ENCODE data around the gene BTBD18. TPM values are rescaled to one million over a fixed set of nuclear protein-coding genes. Genes with fewer than 3 reads are reported as not detected.
A peak's percentile ranks its signal among the peaks of the same experiment; 100 is the strongest.

BTBD18 gene
- total RNA-seq, 1 donor from 2014 or later = not detected

DNA sequence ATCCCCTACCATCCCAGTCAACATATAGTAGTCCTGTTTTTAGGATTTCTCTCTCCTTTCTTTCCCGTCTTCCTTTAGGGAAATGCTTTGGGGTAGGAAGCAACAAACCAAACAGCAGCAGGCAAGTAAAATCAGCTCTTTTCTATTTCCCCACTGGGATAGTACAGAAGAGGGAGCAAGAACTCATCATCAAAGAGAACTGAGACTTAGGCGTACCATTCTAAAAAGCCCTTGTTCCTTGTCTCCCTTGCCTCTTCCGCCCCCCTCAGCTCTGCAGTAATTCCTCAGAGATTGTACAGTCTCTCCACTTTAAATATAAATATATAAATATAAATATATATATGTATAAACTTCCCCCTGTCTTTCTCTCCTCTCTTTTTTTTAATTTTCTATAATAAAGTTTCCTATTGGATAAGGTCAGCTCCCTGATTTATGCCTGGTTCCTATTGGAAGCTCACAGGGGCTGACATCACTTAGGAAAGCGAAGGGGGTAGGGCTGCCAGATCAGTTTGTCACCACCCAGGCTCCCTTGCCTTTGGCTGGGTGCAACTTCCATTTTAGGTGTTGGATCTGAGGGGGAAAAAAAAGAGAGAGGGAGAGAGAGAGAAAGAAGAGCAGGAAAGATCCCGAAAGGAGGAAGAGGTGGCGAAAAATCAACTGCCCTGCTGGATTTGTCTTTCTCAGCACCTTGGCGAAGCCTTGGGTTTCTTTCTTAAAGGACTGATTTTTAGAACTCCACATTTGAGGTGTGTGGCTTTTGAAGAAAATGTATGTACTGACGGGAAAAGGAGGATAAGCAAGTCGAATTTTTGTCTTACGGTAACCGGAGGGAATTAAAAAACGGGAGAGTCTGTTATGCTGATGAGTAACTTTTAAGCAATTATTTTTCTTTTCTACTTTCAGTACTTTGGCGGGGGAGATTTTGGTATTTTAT, 9.9 kb upstream of the BTBD18 start, which contains the start of gene CTNND1:
CTNND1 (plus strand) TSS at position 502 of the 934 bp plus-strand sequence. CDS start 29,677 bp downstream, outside the sequence.
- Histone ChIP-seq H3K4me1 (peaks cover 0 to 21% of the 10 kb centered on the region in 2 donors), H3K27ac (peak within 1 kb of the TSS; percentile 87 to 96), H3K4me3 (peak within 1 kb of the TSS; percentile 66 to 79), H3K9me3 (no peaks in the 10 kb centered on the region), H3K27me3 (no peaks in the 10 kb centered on the region), H3K36me3 (no peaks in the 10 kb centered on the region)
- DNase-seq (ENCODE audit: low spot score in 2 of 2) = peak; percentile 68 to 95
- intact Hi-C loops (cut with DNase I) = loop anchor here (1.0 to 5.0 kb wide), 7 partner anchors 17 to 816 kb away; partner anchors contain the start of genes LPXN, MED19, SELENOH and TMX2
- TF ChIP-seq, protein P1, sequence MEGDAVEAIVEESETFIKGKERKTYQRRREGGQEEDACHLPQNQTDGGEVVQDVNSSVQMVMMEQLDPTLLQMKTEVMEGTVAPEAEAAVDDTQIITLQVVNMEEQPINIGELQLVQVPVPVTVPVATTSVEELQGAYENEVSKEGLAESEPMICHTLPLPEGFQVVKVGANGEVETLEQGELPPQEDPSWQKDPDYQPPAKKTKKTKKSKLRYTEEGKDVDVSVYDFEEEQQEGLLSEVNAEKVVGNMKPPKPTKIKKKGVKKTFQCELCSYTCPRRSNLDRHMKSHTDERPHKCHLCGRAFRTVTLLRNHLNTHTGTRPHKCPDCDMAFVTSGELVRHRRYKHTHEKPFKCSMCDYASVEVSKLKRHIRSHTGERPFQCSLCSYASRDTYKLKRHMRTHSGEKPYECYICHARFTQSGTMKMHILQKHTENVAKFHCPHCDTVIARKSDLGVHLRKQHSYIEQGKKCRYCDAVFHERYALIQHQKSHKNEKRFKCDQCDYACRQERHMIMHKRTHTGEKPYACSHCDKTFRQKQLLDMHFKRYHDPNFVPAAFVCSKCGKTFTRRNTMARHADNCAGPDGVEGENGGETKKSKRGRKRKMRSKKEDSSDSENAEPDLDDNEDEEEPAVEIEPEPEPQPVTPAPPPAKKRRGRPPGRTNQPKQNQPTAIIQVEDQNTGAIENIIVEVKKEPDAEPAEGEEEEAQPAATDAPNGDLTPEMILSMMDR (IDR thresholded peaks at IDR 0.05) = no peak

DNA sequence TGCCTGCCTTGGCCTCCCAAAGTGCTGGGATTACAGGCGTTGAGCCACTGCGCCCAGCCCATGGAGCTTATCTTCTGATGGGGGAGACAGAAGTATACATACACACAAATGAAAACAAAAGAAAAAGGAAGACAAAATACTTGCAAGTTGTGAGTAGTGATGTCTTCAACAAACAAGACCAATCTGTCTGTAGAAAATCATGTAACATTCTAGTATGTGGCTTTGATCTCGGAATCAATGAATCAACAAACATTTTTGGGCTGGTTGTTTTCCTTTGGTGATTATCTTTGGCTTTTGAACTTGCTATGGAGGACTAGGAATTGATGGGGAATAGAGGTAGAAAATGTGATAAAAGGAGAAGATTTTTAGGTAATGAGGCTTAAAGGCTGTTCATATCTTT, 6.6 kb upstream of the BTBD18 start:
- H3K4me1 ChIP-seq = no peaks in the 10 kb centered on the region
- TF ChIP-seq, protein P1 (IDR thresholded peaks at IDR 0.05) = no peak
- no peak for DNase-seq (ENCODE audit: low spot score in 2 of 2)
- no peaks in the 10 kb centered on the region for H3K27me3 ChIP-seq
- no peaks in the 10 kb centered on the region for H3K36me3 ChIP-seq
- H3K4me3 ChIP-seq = no peak overlapping the region
- intact Hi-C loops (cut with DNase I) = no loop called here
- no peak overlapping the region for H3K27ac ChIP-seq
- H3K9me3 ChIP-seq = no peaks in the 10 kb centered on the region

DNA sequence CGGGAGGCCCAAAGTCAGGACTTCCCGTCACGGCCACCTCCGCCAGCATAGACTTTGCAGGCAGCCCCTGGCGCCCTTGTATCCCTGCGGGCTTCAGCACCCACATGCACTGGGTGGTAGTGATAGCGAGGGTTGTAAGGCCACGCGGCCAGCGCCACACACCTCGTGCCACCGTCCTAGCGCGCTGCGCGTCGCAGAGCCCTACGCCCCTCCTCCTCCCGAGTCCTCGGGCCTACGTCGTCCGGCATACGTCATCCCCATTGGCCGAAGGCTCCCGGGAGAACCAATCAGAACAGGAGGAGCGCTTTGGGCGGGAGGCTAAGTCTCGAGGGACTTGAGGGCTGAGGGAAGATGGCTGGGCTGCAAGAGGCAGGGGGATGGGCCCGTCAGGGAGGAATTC, 1.3 kb upstream of the BTBD18 start:
- H3K9me3 ChIP-seq = no peaks in the 10 kb centered on the region
- no peaks in the 10 kb centered on the region for H3K27me3 ChIP-seq
- TF ChIP-seq, protein P1 (IDR thresholded peaks at IDR 0.05) = no peak
- no peaks in the 10 kb centered on the region for H3K4me1 ChIP-seq
- H3K4me3 ChIP-seq = no peak overlapping the region
- no peaks in the 10 kb centered on the region for H3K36me3 ChIP-seq
- H3K27ac ChIP-seq = no peak overlapping the region
- no peak for DNase-seq (ENCODE audit: low spot score in 2 of 2)
- intact Hi-C loops (cut with DNase I) = no loop called here

DNA sequence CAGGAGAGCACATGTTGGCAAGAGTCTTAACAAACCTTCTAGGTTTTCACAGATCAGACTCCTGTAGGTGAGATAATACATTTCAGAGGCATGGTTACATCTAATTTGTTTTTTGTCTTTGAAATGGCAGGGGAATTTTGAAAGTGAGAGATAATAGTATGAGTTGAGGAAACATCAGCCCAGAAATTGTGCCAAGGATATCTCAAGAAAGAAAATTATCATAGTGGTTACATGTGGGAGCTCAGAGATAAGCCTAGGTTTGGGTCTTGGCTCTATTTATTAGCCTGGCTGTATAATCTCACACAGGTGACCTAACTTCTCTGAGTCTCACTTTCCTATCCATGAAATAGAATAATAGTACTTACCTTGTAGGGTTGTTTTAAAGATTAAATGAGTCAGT, 443 bp downstream of the BTBD18 start:
- Histone ChIP-seq H3K27ac (no peak overlapping the region), H3K9me3 (no peaks in the 10 kb centered on the region), H3K36me3 (peaks cover 0 to under 1% of the 10 kb centered on the region in 2 donors), H3K4me1 (no peaks in the 10 kb centered on the region), H3K4me3 (no peak overlapping the region), H3K27me3 (no peaks in the 10 kb centered on the region)
- no peak for DNase-seq (ENCODE audit: low spot score in 2 of 2)
- TF ChIP-seq, protein P1 (IDR thresholded peaks at IDR 0.05) = no peak
- intact Hi-C loops (cut with DNase I) = no loop called here

DNA sequence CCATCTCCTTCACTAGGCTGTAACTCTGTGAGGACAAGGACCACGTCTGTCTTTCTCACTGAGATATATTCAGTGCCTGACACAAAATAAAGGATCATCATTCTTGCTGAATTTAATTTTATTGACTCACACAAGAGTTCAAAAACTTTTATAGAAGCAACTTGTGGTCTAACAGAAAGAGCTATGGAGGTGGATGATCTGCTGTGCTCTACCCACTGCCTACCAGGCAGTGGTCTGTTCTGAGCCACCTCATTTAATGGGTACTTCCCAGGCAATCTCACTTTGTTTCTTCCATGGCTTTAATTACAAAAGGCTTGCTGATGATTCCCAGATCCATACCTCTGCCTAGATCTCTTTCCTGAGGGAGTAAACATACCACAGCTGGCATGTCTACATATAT, 4.7 kb downstream of the BTBD18 start:
- TF ChIP-seq, protein P1 (IDR thresholded peaks at IDR 0.05) = no peak
- Histone ChIP-seq H3K9me3 (no peaks in the 10 kb centered on the region), H3K4me1 (peaks cover 0 to 11% of the 10 kb centered on the region in 2 donors), H3K27ac (no peak overlapping the region), H3K4me3 (no peak overlapping the region), H3K36me3 (peaks cover 14 to 24% of the 10 kb centered on the region in 2 donors), H3K27me3 (no peaks in the 10 kb centered on the region)
- intact Hi-C loops (cut with DNase I) = no loop called here
- no peak for DNase-seq (ENCODE audit: low spot score in 2 of 2)
